ENCODE measurements around the gene NCKAP1.

GRCh38 chr2:182898718-182899117, 139.5 kb downstream of the NCKAP1 start:
- TF ChIP-seq EP300 (IDR thresholded peaks at IDR 0.05; ENCODE audit: borderline replicate concordance in 1 of 2, low read depth in 1 of 2, low read length in 1 of 2), result no peak
- TF ChIP-seq, protein P1, sequence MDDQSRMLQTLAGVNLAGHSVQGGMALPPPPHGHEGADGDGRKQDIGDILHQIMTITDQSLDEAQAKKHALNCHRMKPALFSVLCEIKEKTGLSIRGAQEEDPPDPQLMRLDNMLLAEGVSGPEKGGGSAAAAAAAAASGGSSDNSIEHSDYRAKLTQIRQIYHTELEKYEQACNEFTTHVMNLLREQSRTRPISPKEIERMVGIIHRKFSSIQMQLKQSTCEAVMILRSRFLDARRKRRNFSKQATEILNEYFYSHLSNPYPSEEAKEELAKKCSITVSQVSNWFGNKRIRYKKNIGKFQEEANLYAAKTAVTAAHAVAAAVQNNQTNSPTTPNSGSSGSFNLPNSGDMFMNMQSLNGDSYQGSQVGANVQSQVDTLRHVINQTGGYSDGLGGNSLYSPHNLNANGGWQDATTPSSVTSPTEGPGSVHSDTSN (IDR thresholded peaks at IDR 0.05), result no peak
- no peak for TF ChIP-seq FOSL2 (IDR thresholded peaks at IDR 0.05; ENCODE audit: borderline replicate concordance, low read depth)
- TF ChIP-seq CTCF (IDR thresholded peaks at IDR 0.05), result no peak
- TF ChIP-seq, protein P2, sequence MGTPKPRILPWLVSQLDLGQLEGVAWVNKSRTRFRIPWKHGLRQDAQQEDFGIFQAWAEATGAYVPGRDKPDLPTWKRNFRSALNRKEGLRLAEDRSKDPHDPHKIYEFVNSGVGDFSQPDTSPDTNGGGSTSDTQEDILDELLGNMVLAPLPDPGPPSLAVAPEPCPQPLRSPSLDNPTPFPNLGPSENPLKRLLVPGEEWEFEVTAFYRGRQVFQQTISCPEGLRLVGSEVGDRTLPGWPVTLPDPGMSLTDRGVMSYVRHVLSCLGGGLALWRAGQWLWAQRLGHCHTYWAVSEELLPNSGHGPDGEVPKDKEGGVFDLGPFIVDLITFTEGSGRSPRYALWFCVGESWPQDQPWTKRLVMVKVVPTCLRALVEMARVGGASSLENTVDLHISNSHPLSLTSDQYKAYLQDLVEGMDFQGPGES (IDR thresholded peaks at IDR 0.05; ENCODE audit: low read depth, low read length), result no peak
- no peak for TF ChIP-seq RFX5 (IDR thresholded peaks at IDR 0.05; ENCODE audit: low read length)
- TF ChIP-seq RCOR1 (IDR thresholded peaks at IDR 0.05; ENCODE audit: low read length), result no peak

Data from SK-N-SH (cell line).